Stimulated activated CD8-positive, alpha-beta memory T cell treated with anti-CD3 and anti-CD28 coated beads, Interleukin-4, amount 100 ng/mL, for 1 hour (primary cell): ENCODE data around the gene PGM2.

Experiments
- DNase-seq, 2 donors: peaks; one replicate each; pipeline ENCODE4 v3.0.0-alpha.2; 2020; ENCODE audit warnings: low read depth in 2 of 2, low spot score in 1 of 2

PGM2 gene

GRCh38 chr4:37902212-37902611, 75.7 kb downstream of the PGM2 start:
- DNase-seq = no peak

GRCh38 chr4:37902738-37903693, 76.5 kb downstream of the PGM2 start:
- no peak for DNase-seq

- DNase-seq = no peak
These were observed 77.4 kb downstream of the PGM2 start for GRCh38 chr4:37903901-37904300.

- DNase-seq = no peak
These were observed 78.3 kb downstream of the PGM2 start for GRCh38 chr4:37904824-37905223.

GRCh38 chr4:37905533-37906169, 79.2 kb downstream of the PGM2 start:
- DNase-seq = no peak

DNA sequence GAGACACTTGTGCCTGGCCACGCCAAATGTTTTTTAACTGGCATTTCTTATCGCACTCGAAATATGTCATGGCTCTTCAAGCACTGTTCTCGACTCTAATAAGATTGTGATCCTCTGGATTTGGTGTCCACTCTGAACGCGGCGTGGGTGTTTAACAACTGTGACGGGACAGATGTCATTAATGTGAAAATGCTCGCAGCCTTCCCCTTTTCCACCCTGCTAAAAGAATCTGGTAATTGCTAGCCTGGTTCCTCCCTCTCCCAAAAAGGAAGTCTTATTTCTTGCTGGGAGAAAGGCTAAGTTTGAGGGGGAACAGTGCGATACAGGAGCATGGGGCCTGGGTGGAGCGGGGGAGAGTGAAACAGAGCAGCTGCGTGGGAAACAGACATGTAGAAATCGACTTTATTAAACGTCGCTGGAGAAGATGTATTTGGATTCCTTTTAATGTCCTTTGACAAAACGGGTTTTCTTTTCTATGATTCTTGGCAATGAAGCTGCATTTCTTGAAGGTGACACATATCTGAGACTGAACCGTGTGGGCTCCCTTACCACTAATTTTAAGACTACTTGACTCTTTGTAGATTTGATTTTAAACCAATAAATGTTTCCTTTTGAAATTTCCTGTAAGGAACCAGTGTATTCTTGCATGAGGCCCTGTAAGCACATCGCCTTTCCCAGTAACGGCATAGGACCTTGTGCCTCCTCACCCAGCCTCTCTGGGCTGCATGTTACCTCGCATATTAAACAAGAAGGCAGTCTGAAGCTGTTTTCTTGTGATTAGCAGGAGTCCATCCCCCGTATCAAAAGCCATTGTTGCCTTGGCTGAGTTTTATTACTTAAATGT, 82.2 kb downstream of the PGM2 start:
- DNase-seq = no peak

DNA sequence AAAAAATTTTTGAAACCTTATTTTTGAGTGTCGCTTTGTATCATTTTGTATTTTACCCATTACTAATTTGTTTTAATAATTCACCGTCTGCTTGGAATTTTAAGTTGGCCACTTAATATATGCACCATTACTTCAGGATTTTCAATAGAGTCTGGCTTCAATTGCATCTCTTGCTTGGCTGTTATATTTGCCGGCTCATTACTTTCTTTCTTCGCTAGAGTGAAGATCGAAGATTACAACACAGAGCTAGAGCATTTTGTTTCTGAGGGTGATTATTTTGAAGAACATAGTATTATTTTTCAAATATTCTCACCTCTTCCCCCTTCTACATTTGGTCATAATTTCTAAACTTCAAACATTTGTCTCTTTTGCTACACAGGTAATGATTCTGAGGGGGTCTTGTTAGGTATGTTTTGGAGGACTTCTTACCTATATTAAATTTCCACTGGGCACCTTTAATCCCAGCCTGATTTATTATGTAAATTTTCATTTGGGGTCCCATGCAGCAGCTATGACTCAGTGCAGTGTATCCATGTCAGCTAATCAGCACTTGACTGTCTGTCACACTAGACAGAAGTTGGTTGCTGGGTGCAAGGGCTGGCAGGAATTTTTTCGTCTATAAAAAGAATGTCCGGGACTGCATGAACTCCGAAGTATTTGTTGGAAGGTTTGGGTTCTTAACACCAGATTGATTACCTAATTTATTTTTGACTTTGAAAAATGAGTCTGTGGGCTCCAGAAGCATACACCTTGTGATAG, 83.0 kb downstream of the PGM2 start:
- DNase-seq = no peak

DNA sequence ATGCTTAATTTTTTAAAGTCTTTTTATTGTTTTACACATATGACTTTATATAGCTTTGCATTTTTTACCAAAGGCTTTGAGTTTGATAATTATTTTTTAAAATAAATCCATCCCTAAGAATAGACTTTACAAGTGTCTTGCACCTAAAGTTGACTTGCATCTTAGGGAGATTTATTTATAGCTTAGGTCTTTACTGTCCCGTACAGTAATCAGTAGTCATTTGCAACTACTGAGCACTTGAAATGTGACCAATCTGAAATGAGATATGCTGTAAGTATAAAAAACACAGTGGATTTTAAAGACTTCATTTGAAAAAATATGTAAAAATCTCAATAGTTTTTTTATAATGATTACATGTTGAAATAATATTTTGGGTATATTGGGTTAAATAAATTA, 83.6 kb downstream of the PGM2 start:
- no peak for DNase-seq
